K562 (cell line): ENCODE data around the gene ATP8B4. TPM values are rescaled to one million over a fixed set of nuclear protein-coding genes. Genes with fewer than 3 reads are reported as not detected.

Experiments
- ATAC-seq: fragments of 200-7000 bp; cut with Tn5 transposase; 3 replicates; pipeline ENCODE4 v1.9.1; 2020; ENCODE audit warnings: moderate library complexity
- BruUV-seq: library from RNA; stranded (reverse); fragments of 400-500 nt; replicated peaks from 2 replicates; lab custom pipeline; 2021; lab: Mats Ljungman, UMichigan
- CTCF ChIA-PET: fragments of 300-600 bp; formaldehyde crosslinking; extraction: SDS; loops from one replicate; lab custom pipeline; 2021; ENCODE audit warnings: low intra/inter-chr PET ratio; lab: Yijun Ruan, JAX
- POLR2A ChIA-PET: fragments of 300-600, 350-650 bp; sonication (Branson Sonifier 250); formaldehyde crosslinking; extraction: SDS; loops from one replicate; lab custom pipeline; 2021; ENCODE audit warnings: antibody characterized with exemption, inconsistent platforms; lab: Yijun Ruan, JAX
- DNase-seq, 4 experiments: peaks; one replicate each; pipeline versions ENCODE4 v3.0.0 to v3.0.0-alpha.2; 2011 to 2018; ENCODE audit warnings: low spot score in 3 of 4, mixed read lengths in 3 of 4; ENCODE audit errors: extremely low read depth in 1 of 4
- FAIRE-seq: peaks from 2 replicates; lab custom pipeline; 2011; peaks lifted over from hg19 to GRCh38; lab: Jason Lieb, UNC
- H2AFZ ChIP-seq: 2 replicates; pipeline ENCODE4 v1.6.0; 2011; ENCODE audit warnings: low read depth, low read length, control low read depth, inconsistent platforms
- H3K27ac ChIP-seq: fragments of 200-600 bp; 3 replicates; pipeline ENCODE4 v1.8.0; 2011; ENCODE audit warnings: low read depth, mild to moderate bottlenecking, control low read depth, inconsistent platforms, low read length, moderate library complexity, mixed read lengths; ENCODE audit errors: extremely low read depth
- H3K27me3 ChIP-seq, 2 experiments: fragments of 300-600 bp in 1 of 2; 2 replicates in 1 of 2; 3 replicates in 1 of 2; pipeline versions ENCODE4 v1.6.0 to v1.8.0; 2011; ENCODE audit warnings: inconsistent platforms in 2 of 2, low read length in 2 of 2, mild to moderate bottlenecking in 1 of 2, mixed read lengths in 1 of 2, moderate library complexity in 1 of 2; ENCODE audit not compliant: control insufficient read depth in 2 of 2, insufficient read depth in 2 of 2
- H3K36me3 ChIP-seq: fragments of 300-600 bp; 3 replicates; pipeline ENCODE4 v1.8.0; 2011; ENCODE audit warnings: mild to moderate bottlenecking, low read length, inconsistent platforms; ENCODE audit not compliant: control insufficient read depth, insufficient read depth
- H3K4me1 ChIP-seq, 2 experiments: fragments of 200-600 bp in 1 of 2; replicated peaks in 1 of 2; 2 replicates in 1 of 2; 3 replicates in 1 of 2; pipeline versions ENCODE4 v1.5.1 to v1.8.0; 2011; ENCODE audit warnings: inconsistent platforms in 2 of 2, low read length in 2 of 2, mild to moderate bottlenecking in 1 of 2, mixed read lengths in 1 of 2, moderate library complexity in 1 of 2; ENCODE audit not compliant: control insufficient read depth in 2 of 2, insufficient read depth in 2 of 2
- H3K4me2 ChIP-seq: 2 replicates; pipeline ENCODE4 v1.6.1; 2011; ENCODE audit warnings: low read length, control low read depth, inconsistent platforms, mixed read lengths; ENCODE audit not compliant: insufficient read depth
- H3K4me3 ChIP-seq: fragments of 200-600 bp; sonication (generic), shearing (Covaris generic); 2 replicates; pipeline ENCODE4 v1.5.1; 2016; ENCODE audit warnings: control low read depth, inconsistent platforms
- H3K79me2 ChIP-seq: fragments of 200-600 bp; 3 replicates; pipeline ENCODE4 v1.8.0; 2011; ENCODE audit warnings: low read length, inconsistent platforms; ENCODE audit not compliant: control insufficient read depth, insufficient read depth
- H3K9ac ChIP-seq, 2 experiments: 2 replicates each; pipeline versions ENCODE4 v1.6.0 to v1.6.1; 2011; ENCODE audit warnings: low read depth in 2 of 2, low read length in 2 of 2, control low read depth in 1 of 2, inconsistent platforms in 1 of 2, mild to moderate bottlenecking in 1 of 2, mixed read lengths in 1 of 2; ENCODE audit not compliant: insufficient read depth in 1 of 2
- H3K9me1 ChIP-seq: one replicate; pipeline ENCODE4 v1.6.0; 2011; ENCODE audit warnings: inconsistent platforms, mild to moderate bottlenecking, low read length, moderate library complexity; ENCODE audit not compliant: control insufficient read depth, insufficient read depth
- H3K9me3 ChIP-seq: replicated peaks from 2 replicates; pipeline ENCODE4 v1.5.1; 2011; ENCODE audit warnings: low read depth, low read length, inconsistent platforms; ENCODE audit not compliant: control insufficient read depth, insufficient read depth
- H4K20me1 ChIP-seq: replicated peaks from 2 replicates; pipeline ENCODE4 v1.6.1; 2011; ENCODE audit warnings: low read length, inconsistent platforms, mixed read lengths; ENCODE audit not compliant: control insufficient read depth, insufficient read depth
- NFE2 ChIP-seq: IDR thresholded peaks from 2 replicates; pipeline ENCODE4 v1.6.1; 2014; ENCODE audit warnings: antibody characterized with exemption, low read depth
- NUFIP1 ChIP-seq: fragments of 450-650 bp; IDR thresholded peaks from 2 replicates; pipeline ENCODE4 v1.6.1; 2018; ENCODE audit not compliant: partially characterized antibody
- SAFB ChIP-seq: fragments of 200-400 bp; formaldehyde crosslinking; IDR thresholded peaks from 2 replicates; pipeline ENCODE4 v1.6.1; 2017; ENCODE audit warnings: low read depth, low read length, borderline replicate concordance
- SMARCB1 ChIP-seq: IDR thresholded peaks from 2 replicates; pipeline ENCODE4 v1.6.1; 2011; ENCODE audit warnings: improper control_type of control experiment, low read depth; ENCODE audit not compliant: insufficient read length
- TEAD1 ChIP-seq, 2 experiments: fragments of 450-650 bp in 1 of 2; sonication (generic) in 1 of 2; formaldehyde crosslinking; IDR thresholded peaks; 2 replicates each; pipeline versions ENCODE4 v1.4.0 to v1.8.0; 2020 to 2022; ENCODE audit warnings: mild to moderate bottlenecking in 2 of 2, missing genetic modification reagents in 1 of 2
- THAP12 ChIP-seq: fragments of 250-450 bp; sonication (Bioruptor Pico); IDR thresholded peaks from 2 replicates; pipeline ENCODE4 v1.9.0; 2021; ENCODE audit warnings: mild to moderate bottlenecking, inconsistent platforms
- ZNF133 ChIP-seq: fragments of 250-450 bp; sonication (Bioruptor Pico); IDR thresholded peaks from 2 replicates; pipeline ENCODE4 v1.4.0; 2020; ENCODE audit warnings: mild to moderate bottlenecking
- WGBS: fragments of 100-300 bp; shearing (Covaris generic); methylation state at CpG from one replicate; pipeline ENCODE4 v1.1.6; 2016; ENCODE audit warnings: low coverage, mixed read lengths; ENCODE audit not compliant: insufficient coverage; ENCODE audit errors: missing lambda C conversion rate; 5-methylcytosine and 5-hydroxymethylcytosine counted together
- in situ Hi-C: fragments of 300-500 bp; cut with MboI; formaldehyde crosslinking; loops from 4 replicates; pipeline ENCODE4 v1.15.0; 2018; ENCODE audit warnings: inconsistent platforms, mixed read lengths
- intact Hi-C: fragments of 100-400 bp; cut with micrococcal nuclease; formaldehyde crosslinking; loops from 2 replicates; pipeline ENCODE4 v1.14.2; 2022
- polyA plus RNA-seq, 8 experiments: library from polyadenylated mRNA; depleted of rRNA in 4 of 8; stranded (reverse) in 5 of 8; unstranded in 3 of 8; fragments of >200 nt; fragmentation: Nextera tagmentation in 2 of 8; fragmentation: Illumina TruSeq in 1 of 8; extraction: Ambion mirVana in 2 of 8; extraction: Trizol in 1 of 8; gene quantifications; 2 replicates each; pipeline versions ENCODE4 v1.2.1 to v1.2.3, GENCODE V29; 2011 to 2014; ENCODE audit warnings: inconsistent platforms in 1 of 8, missing spikeins in 1 of 8
- total RNA-seq, 7 experiments: library from RNA; depleted of rRNA in 6 of 7; stranded (reverse); fragments of >200 nt in 6 of 7; fragmentation: Illumina TruSeq in 2 of 7; extraction: Trizol in 2 of 7; gene quantifications; 2 replicates each; pipeline versions ENCODE4 v1.2.1 to v1.2.3, GENCODE V29; 2011 to 2021; ENCODE audit warnings: low replicate concordance in 1 of 7
- TF ChIP-seq, protein P1 (sequence below): IDR thresholded peaks from 2 replicates; pipeline ENCODE4 v1.6.1; 2016; ENCODE audit warnings: missing genetic modification characterization, missing compliant biosample characterization

The ATP8B4 gene
- total and polyA plus RNA-seq, 9 of the 15 experiments (the other 6 are each of a cell fraction or from before 2014, with no cell fraction given) = 0.14 to 2.5 (median 0.44) TPM

DNA sequence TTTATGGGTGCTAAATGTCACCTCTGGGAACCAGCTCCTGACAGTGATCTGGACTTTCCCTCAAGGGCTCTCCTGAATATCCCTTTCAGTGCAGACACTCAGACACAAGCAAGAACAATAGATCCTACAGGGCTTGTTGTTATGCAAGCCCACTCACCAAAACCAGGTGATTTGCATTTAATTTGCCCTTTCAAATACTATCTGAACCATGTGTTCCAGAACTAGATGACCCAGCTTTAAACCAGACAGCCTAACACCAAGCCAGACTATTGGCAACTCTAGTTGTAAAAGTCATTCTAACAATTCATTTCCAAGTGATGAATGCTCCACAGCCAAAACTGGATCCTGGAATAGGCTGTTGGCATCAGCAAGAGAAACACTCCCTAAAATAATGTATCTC is 5.6 kb upstream of the ATP8B4 start (continued):
- no peak for TF ChIP-seq THAP12 (CRISPR knock-in tag)
- TF ChIP-seq TEAD1 (CRISPR knock-in tag; IDR thresholded peaks at IDR 0.05) = no peak
- no peak for TF ChIP-seq SAFB
- TF ChIP-seq ZNF133 (CRISPR knock-in tag) = no peak

DNA sequence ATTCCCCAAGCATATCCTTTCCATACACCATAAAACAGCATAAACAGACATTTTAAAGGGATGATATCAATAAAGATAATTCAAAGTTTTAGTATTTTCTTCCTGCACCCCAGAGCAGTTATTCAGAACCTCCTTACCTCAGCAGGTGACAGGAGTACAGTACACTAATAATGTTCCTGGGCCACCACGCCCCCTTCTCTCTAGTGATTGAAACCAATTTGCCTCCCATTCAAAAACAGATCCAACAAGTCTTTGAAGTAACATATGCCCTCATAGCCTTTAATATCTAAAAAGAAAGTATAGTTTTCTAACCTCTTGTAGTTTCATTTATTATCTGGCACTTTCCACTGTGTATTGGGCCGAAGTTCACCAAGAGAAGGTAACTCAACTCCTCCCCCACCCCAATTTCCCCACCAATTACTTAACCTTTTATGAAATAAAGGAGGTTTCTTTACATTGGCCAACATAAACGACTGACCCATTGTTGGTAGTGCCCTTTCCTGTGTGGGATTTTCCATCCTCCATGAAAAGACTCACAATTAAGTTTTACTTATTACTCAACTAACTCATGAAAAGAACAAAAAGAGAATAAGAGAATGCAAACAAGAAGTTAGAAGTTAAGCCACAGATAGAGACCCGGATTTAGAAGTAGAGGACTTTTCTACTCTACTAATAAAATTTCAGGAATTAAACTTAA is 5.0 kb upstream of the ATP8B4 start:
- Histone ChIP-seq H3K27me3 (no peaks in the 10 kb centered on the region), H3K9me3 (no peaks in the 10 kb centered on the region), H2AFZ (no peak overlapping the region), H3K36me3 (no peaks in the 10 kb centered on the region), H3K9me1 (no peaks in the 10 kb centered on the region), H3K27ac (no peak overlapping the region), H3K9ac (no peak overlapping the region), H3K4me1 (no peaks in the 10 kb centered on the region; a peak in 2 of 5 replicates), H3K79me2 (no peaks in the 10 kb centered on the region), H3K4me2 (no peak overlapping the region), H4K20me1 (no peaks in the 10 kb centered on the region), H3K4me3 (no peak overlapping the region)
- DNase-seq = no peak
- intact Hi-C loops = no loop called here
- 12% methylated on average over 4 of the region's 4 CpGs for WGBS
- POLR2A ChIA-PET = no interaction called here
- in situ Hi-C loops = no loop called here
- FAIRE-seq = no peak
- CTCF ChIA-PET = no interaction called here
- BruUV-seq = no TSS peak
- no peak for ATAC-seq
- no peak for TF ChIP-seq NUFIP1
- TF ChIP-seq, protein P1, sequence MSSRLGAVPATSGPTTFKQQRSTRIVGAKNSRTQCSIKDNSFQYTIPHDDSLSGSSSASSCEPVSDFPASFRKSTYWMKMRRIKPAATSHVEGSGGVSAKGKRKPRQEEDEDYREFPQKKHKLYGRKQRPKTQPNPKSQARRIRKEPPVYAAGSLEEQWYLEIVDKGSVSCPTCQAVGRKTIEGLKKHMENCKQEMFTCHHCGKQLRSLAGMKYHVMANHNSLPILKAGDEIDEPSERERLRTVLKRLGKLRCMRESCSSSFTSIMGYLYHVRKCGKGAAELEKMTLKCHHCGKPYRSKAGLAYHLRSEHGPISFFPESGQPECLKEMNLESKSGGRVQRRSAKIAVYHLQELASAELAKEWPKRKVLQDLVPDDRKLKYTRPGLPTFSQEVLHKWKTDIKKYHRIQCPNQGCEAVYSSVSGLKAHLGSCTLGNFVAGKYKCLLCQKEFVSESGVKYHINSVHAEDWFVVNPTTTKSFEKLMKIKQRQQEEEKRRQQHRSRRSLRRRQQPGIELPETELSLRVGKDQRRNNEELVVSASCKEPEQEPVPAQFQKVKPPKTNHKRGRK (tag) = no peak
- TF ChIP-seq SMARCB1 = no peak
- no peak for TF ChIP-seq NFE2
